Measurements from ENCODE around the gene RALGAPA2. TPM values are rescaled to one million over a fixed set of nuclear protein-coding genes. Genes with fewer than 3 reads are reported as not detected.

RALGAPA2 gene
- polyA plus RNA-seq, 2 of the 4 experiments (the other 2 are of a cell fraction) = 4.0 to 4.7 TPM

DNA sequence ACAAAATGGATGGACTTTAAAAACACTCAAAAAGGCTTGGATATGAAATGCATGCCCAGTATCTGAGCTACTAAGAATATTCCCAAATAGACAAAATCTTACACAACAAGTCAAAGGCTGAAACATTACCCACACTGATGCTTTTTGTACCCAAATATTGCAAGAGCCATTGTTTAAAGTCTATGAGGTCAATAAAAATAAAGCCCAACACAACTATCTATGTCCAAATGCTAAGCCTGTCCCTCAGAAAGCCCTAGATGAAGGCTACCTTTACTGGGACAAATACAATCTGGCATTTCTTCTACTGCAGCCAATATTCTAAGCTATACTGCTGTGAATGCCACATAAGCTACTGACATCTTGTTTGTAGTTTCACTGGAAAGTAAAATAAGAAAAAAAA, 54.3 kb downstream of the RALGAPA2 start:
- CTCF ChIA-PET = interaction anchor here (1.0 to 5.0 kb wide), 4 partner anchors 35 to 847 kb away, joined by 3 to 39 read pairs (median 5); no protein-coding TSS in a partner anchor
- TF ChIP-seq ATOH8 (CRISPR knock-in tag; IDR thresholded peaks at IDR 0.05; ENCODE audit: low read depth) (no peak), ZC3H11A (IDR thresholded peaks at IDR 0.05) (no peak), POLR2AphosphoS2 (conservative IDR thresholded peaks at IDR 0.05; ENCODE audit: low read length) (no peak), GATA3 (IDR thresholded peaks at IDR 0.05; ENCODE audit: borderline replicate concordance) (no peak), CEBPB (IDR thresholded peaks at IDR 0.05) (no peak), PHF8 (IDR thresholded peaks at IDR 0.05; ENCODE audit: borderline replicate concordance, low read depth) (no peak)
- TF ChIP-seq, protein P1, sequence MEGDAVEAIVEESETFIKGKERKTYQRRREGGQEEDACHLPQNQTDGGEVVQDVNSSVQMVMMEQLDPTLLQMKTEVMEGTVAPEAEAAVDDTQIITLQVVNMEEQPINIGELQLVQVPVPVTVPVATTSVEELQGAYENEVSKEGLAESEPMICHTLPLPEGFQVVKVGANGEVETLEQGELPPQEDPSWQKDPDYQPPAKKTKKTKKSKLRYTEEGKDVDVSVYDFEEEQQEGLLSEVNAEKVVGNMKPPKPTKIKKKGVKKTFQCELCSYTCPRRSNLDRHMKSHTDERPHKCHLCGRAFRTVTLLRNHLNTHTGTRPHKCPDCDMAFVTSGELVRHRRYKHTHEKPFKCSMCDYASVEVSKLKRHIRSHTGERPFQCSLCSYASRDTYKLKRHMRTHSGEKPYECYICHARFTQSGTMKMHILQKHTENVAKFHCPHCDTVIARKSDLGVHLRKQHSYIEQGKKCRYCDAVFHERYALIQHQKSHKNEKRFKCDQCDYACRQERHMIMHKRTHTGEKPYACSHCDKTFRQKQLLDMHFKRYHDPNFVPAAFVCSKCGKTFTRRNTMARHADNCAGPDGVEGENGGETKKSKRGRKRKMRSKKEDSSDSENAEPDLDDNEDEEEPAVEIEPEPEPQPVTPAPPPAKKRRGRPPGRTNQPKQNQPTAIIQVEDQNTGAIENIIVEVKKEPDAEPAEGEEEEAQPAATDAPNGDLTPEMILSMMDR (IDR thresholded peaks at IDR 0.05) = no peak
- TF ChIP-seq, protein P2, sequence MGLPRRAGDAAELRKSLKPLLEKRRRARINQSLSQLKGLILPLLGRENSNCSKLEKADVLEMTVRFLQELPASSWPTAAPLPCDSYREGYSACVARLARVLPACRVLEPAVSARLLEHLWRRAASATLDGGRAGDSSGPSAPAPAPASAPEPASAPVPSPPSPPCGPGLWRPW (IDR thresholded peaks at IDR 0.05) = no peak
- Histone ChIP-seq H3K4me3 (no peak overlapping the region), H3K9me3 (no peaks in the 10 kb centered on the region), H3K27ac (no peak overlapping the region), H3K4me1 (no peaks in the 10 kb centered on the region), H3K4me2 (no peak overlapping the region)
- ATAC-seq (no peak), DNase-seq (ENCODE audit: low read depth in 1 of 2, low spot score in 1 of 2) (no peak), FAIRE-seq (no peak)
- POLR2A ChIA-PET = no interaction called here

- ChIA-PET CTCF (interaction anchor here (1.3 to 5.0 kb wide), 4 partner anchors 168 to 848 kb away, joined by 3 to 39 read pairs (median 6); no protein-coding TSS in a partner anchor), POLR2A (no interaction called here)
- no peaks in the 10 kb centered on the region for H3K4me1 ChIP-seq
- no peaks in the 10 kb centered on the region for H3K9me3 ChIP-seq
- no peak for FAIRE-seq
- H3K4me2 ChIP-seq = no peak overlapping the region
- H3K27ac ChIP-seq = no peak overlapping the region
- no peak for TF ChIP-seq BCL3 (IDR thresholded peaks at IDR 0.05)
- TF ChIP-seq CHD2 (IDR thresholded peaks at IDR 0.05; ENCODE audit: low read length, partially characterized antibody) = no peak
- TF ChIP-seq, protein P3, sequence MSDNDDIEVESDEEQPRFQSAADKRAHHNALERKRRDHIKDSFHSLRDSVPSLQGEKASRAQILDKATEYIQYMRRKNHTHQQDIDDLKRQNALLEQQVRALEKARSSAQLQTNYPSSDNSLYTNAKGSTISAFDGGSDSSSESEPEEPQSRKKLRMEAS (IDR thresholded peaks at IDR 0.05) = no peak
- WGBS (ENCODE audit: missing lambda C conversion rate) = 72% methylated on average over 6 of the region's 6 CpGs
- ATAC-seq = no peak
- no peak overlapping the region for H3K4me3 ChIP-seq
- no peak for DNase-seq (ENCODE audit: low read depth in 1 of 2, low spot score in 1 of 2)
These were observed 55.4 kb downstream of the RALGAPA2 start for GRCh38 chr20:20657092-20657491.

DNA sequence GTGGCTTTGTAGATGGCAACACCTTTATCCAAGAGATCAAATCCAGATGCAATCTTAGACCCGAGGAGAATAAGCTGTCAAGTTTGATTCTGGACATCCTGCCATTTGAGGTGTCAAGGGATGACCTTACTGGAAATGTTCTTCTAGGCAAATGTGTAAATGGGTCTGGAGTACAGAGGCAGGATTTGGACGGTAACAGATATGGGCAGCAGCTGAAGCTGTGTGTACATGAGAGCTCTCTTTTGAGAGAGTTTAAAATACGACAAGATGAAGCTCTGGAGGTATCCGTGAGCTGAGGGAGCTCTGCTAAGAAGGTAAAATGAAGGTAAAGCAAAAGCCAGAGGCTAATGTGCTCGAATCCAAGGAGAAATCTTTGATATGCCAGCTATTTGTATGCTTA, 56.6 kb downstream of the RALGAPA2 start:
- DNase-seq (ENCODE audit: low read depth in 1 of 2, low spot score in 1 of 2) = no peak
- FAIRE-seq = no peak
- H3K27ac ChIP-seq = no peak overlapping the region
- CTCF ChIA-PET = interaction anchor here (0.6 to 5.0 kb wide), 5 partner anchors 16 to 204 kb away, joined by 3 to 39 read pairs (median 5); no protein-coding TSS in a partner anchor
- no peak overlapping the region for H3K4me2 ChIP-seq
- POLR2A ChIA-PET = no interaction called here
- 59% methylated on average over 5 of the region's 5 CpGs for WGBS (ENCODE audit: missing lambda C conversion rate)
- no peak for ATAC-seq
- H3K4me3 ChIP-seq = no peak overlapping the region
- no peak for TF ChIP-seq POLR2AphosphoS2 (conservative IDR thresholded peaks at IDR 0.05; ENCODE audit: low read length)
- TF ChIP-seq JUNB (IDR thresholded peaks at IDR 0.05) = no peak
- no peak for TF ChIP-seq ZFP36 (IDR thresholded peaks at IDR 0.05; ENCODE audit: borderline replicate concordance, partially characterized antibody)
- H3K4me1 ChIP-seq = no peaks in the 10 kb centered on the region
- H3K9me3 ChIP-seq = no peaks in the 10 kb centered on the region

GRCh38 chr20:20649945-20650344, 62.5 kb downstream of the RALGAPA2 start:
- 83% methylated on average over 4 of the region's 4 CpGs for WGBS (ENCODE audit: missing lambda C conversion rate)
- Histone ChIP-seq H3K9me3 (no peaks in the 10 kb centered on the region), H3K4me3 (no peak overlapping the region), H3K4me1 (no peaks in the 10 kb centered on the region), H3K27ac (no peak overlapping the region), H3K4me2 (no peak overlapping the region)
- DNase-seq (ENCODE audit: low read depth in 1 of 2, low spot score in 1 of 2) (no peak), ATAC-seq (no peak), FAIRE-seq (no peak)
- CTCF ChIA-PET = interaction anchor here (1.6 kb wide), 1 partner anchor 966 kb away, joined by 4 read pairs; no protein-coding TSS in a partner anchor
- POLR2A ChIA-PET = no interaction called here
- TF ChIP-seq, protein P3 (IDR thresholded peaks at IDR 0.05) = no peak
- no peak for TF ChIP-seq HOXB13 (CRISPR knock-in tag; IDR thresholded peaks at IDR 0.05; ENCODE audit: low read depth)
- no peak for TF ChIP-seq ZSCAN20 (CRISPR knock-in tag; IDR thresholded peaks at IDR 0.05)
- no peak for TF ChIP-seq TP53 (CRISPR knock-in tag; IDR thresholded peaks at IDR 0.05)
- no peak for TF ChIP-seq PBX3 (IDR thresholded peaks at IDR 0.05)
- no peak for TF ChIP-seq FOSL2 (IDR thresholded peaks at IDR 0.05)
- no peak for TF ChIP-seq FOSL2 (CRISPR knock-in tag; IDR thresholded peaks at IDR 0.05)
- TF ChIP-seq RFX5 (IDR thresholded peaks at IDR 0.05) = no peak
- no peak for TF ChIP-seq CBX8 (IDR thresholded peaks at IDR 0.05)
- no peak for TF ChIP-seq RCOR1 (IDR thresholded peaks at IDR 0.05; ENCODE audit: low read depth, low read length)
- TF ChIP-seq HMGXB4 (CRISPR knock-in tag; IDR thresholded peaks at IDR 0.05; ENCODE audit: borderline replicate concordance) = no peak
- TF ChIP-seq, protein P2 (IDR thresholded peaks at IDR 0.05) = no peak
